Vagina (tissue), 2 donors: Measurements from ENCODE around the gene KCNN3.

Source experiments
- POLR2A ChIP-seq, 2 donors: fragments of 450-650 bp; IDR thresholded peaks; one replicate each; pipeline ENCODE4 v1.6.1; 2017; ENCODE audit warnings: antibody characterized with exemption in 2 of 2, mild to moderate bottlenecking in 2 of 2, moderate library complexity in 2 of 2
- TF ChIP-seq, protein P1 (sequence below), 3 experiments: fragments of 450-650 bp in 2 of 3; fragments of 200-600 bp in 1 of 3; sonication (generic) in 1 of 3; IDR thresholded peaks; one replicate each; pipeline ENCODE4 v1.5.1; 2017 to 2019; ENCODE audit warnings: antibody characterized with exemption in 3 of 3, mild to moderate bottlenecking in 2 of 3, moderate library complexity in 2 of 3

DNA sequence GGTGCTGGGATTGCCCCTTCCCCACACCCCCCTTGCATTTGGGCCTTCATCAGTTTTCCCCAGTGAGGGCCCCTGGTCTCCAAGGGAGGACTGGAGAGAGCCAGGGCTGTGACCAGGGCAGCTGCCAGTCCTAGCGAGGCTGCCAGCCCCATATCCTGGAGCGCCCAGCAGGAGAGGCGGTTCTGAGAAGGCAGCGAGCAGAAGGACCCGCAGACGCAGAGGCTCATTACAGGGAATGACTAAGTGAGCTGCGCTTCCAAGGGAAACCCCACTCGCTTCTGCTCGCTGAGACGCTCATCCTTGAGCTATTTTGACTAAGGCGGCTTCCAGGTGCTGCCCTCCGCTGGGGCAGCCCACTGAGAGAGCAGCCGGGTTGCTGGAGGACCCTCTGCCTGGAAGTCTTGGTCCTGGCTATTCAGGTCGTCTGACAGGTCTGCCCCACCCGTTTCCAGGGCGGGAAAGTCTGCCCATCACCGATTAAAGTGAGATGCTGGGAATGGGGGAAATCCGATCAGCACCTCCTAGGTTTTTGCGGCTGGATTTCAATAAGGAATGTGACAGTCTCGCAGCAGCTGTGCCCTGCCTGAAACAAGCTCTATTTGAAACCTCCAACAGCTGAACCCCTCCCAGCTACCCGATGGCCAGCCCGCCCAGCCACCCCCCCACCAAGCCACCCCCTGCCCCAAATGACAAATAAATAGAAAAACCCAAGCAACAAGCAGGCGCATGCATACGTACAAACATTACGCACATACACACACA is 2.8 kb downstream of the KCNN3 start:
- no peak for TF ChIP-seq POLR2A (IDR thresholded peaks at IDR 0.05)
- TF ChIP-seq, protein P1, sequence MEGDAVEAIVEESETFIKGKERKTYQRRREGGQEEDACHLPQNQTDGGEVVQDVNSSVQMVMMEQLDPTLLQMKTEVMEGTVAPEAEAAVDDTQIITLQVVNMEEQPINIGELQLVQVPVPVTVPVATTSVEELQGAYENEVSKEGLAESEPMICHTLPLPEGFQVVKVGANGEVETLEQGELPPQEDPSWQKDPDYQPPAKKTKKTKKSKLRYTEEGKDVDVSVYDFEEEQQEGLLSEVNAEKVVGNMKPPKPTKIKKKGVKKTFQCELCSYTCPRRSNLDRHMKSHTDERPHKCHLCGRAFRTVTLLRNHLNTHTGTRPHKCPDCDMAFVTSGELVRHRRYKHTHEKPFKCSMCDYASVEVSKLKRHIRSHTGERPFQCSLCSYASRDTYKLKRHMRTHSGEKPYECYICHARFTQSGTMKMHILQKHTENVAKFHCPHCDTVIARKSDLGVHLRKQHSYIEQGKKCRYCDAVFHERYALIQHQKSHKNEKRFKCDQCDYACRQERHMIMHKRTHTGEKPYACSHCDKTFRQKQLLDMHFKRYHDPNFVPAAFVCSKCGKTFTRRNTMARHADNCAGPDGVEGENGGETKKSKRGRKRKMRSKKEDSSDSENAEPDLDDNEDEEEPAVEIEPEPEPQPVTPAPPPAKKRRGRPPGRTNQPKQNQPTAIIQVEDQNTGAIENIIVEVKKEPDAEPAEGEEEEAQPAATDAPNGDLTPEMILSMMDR (IDR thresholded peaks at IDR 0.05) = no peak
